Testis (tissue), 3 donors: ENCODE data around the gene CNTN4. TPM values are rescaled to one million over a fixed set of nuclear protein-coding genes. Genes with fewer than 3 reads are reported as not detected.

Experiments
- DNase-seq: peaks from one replicate; pipeline ENCODE4 v3.0.0-alpha.2; 2019
- H3K27ac ChIP-seq, 2 donors: fragments of 200-600 bp; sonication (generic); one replicate each; pipeline ENCODE4 v1.5.1; 2019
- H3K27me3 ChIP-seq: fragments of 200-600 bp; sonication (generic); one replicate; pipeline ENCODE4 v1.5.1; 2019
- H3K36me3 ChIP-seq: fragments of 200-600 bp; sonication (generic); one replicate; pipeline ENCODE4 v1.5.1; 2017; ENCODE audit warnings: low read depth; ENCODE audit errors: missing control alignments
- H3K4me1 ChIP-seq: fragments of 200-600 bp; sonication (generic); one replicate; pipeline ENCODE4 v1.5.1; 2019
- H3K4me3 ChIP-seq, 2 donors: fragments of 200-600 bp; sonication (generic); one replicate each; pipeline ENCODE4 v1.5.1; 2017 to 2019
- H3K9me3 ChIP-seq: fragments of 200-600 bp; sonication (generic); one replicate; pipeline ENCODE4 v1.5.1; 2017
- POLR2A ChIP-seq: fragments of 450-650 bp; IDR thresholded peaks from one replicate; pipeline ENCODE4 v1.6.1; 2017; ENCODE audit warnings: antibody characterized with exemption, mild to moderate bottlenecking, moderate library complexity
- WGBS, 2 donors: methylation state at CpG; one replicate each; pipeline ENCODE4 v1.1.5; 2018; 5-methylcytosine and 5-hydroxymethylcytosine counted together
- intact Hi-C: fragments of 100-400 bp; cut with DNase I; formaldehyde crosslinking; loops from one replicate; pipeline ENCODE4 v1.15.1; 2023; ENCODE audit warnings: low total_unique reads
- polyA plus RNA-seq: library from polyadenylated mRNA; stranded (reverse); fragments of 350-450 nt; fragmentation: Illumina TruSeq; extraction: RNeasy Lipid Tissue Mini Kit (QIAGEN cat#74804); gene quantifications from one replicate; pipeline ENCODE4 v1.2.3, GENCODE V29; 2014; ENCODE audit warnings: low read depth, low replicate concordance; ENCODE audit not compliant: insufficient read depth
- total RNA-seq, 2 donors: library from RNA; depleted of rRNA; stranded (reverse); fragments of >200 nt; gene quantifications; one replicate each; pipeline ENCODE4 v1.2.3, GENCODE V29; 2016
- TF ChIP-seq, protein P1 (sequence below), 3 experiments: fragments of 450-650 bp in 2 of 3; fragments of 200-600 bp in 1 of 3; sonication (generic) in 1 of 3; IDR thresholded peaks; one replicate each; pipeline ENCODE4 v1.5.1; 2016 to 2019; ENCODE audit warnings: antibody characterized with exemption in 3 of 3, mild to moderate bottlenecking in 2 of 3, moderate library complexity in 1 of 3

The CNTN4 gene
- total and polyA plus RNA-seq, 3 donors from 2014 or later, result 10.4 to 37.7 (median 19.6) TPM

DNA sequence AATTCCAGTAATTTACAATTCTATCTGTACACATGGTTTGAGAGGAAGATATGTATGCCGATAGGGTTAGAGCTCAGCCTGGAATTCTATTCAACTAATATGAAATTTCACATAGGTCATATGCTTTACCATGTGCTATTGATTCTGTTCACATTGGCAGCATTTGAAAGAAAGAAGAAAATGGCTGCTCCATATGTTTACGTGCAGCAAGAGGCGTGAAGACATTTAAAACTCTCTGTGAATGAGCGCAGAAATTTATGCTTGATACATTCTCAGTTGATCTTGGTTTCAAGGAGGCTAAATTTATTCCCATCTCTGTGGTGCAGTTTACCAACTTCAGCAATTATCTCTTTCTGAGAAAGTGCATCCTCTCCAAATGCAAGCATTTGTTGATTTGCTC is 478.9 kb downstream of the CNTN4 start:
- H3K27me3 ChIP-seq, result no peaks in the 10 kb centered on the region
- no peak for TF ChIP-seq POLR2A
- TF ChIP-seq, protein P1, sequence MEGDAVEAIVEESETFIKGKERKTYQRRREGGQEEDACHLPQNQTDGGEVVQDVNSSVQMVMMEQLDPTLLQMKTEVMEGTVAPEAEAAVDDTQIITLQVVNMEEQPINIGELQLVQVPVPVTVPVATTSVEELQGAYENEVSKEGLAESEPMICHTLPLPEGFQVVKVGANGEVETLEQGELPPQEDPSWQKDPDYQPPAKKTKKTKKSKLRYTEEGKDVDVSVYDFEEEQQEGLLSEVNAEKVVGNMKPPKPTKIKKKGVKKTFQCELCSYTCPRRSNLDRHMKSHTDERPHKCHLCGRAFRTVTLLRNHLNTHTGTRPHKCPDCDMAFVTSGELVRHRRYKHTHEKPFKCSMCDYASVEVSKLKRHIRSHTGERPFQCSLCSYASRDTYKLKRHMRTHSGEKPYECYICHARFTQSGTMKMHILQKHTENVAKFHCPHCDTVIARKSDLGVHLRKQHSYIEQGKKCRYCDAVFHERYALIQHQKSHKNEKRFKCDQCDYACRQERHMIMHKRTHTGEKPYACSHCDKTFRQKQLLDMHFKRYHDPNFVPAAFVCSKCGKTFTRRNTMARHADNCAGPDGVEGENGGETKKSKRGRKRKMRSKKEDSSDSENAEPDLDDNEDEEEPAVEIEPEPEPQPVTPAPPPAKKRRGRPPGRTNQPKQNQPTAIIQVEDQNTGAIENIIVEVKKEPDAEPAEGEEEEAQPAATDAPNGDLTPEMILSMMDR (IDR thresholded peaks at IDR 0.05), result no peak
- H3K9me3 ChIP-seq, result no peaks in the 10 kb centered on the region
- H3K4me1 ChIP-seq, result no peaks in the 10 kb centered on the region
- H3K27ac ChIP-seq, result no peak overlapping the region
- intact Hi-C loops, result no loop called here
- WGBS, 2 donors, result 90% methylated on average over 4 of the region's 4 CpGs
- H3K4me3 ChIP-seq, result no peak overlapping the region
- no peaks in the 10 kb centered on the region for H3K36me3 ChIP-seq
- DNase-seq, result no peak

DNA sequence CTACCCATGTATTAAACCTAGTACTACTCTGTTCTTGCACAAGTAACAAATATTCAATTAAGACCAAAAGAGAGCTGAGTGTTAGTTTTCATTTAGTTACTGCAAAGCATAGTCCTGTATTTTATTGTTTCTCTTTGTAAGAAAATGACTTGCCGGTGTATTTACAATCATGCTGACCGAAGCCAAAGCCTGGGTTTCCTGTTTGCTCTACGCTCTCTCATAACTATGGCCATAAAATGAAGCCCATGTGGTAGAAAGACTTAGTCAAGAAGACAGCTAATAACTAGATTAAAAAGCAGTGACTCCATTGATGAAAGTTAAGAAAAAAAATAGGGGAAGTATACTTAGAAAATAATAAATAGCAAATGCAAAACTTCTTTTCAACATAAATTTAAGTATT is 479.9 kb downstream of the CNTN4 start:
- no peak overlapping the region for H3K27ac ChIP-seq
- intact Hi-C loops, result no loop called here
- no peaks in the 10 kb centered on the region for H3K27me3 ChIP-seq
- WGBS, 2 donors, result 56 to 61% methylated on average over 3 of the region's 3 CpGs
- no peaks in the 10 kb centered on the region for H3K36me3 ChIP-seq
- no peak for TF ChIP-seq POLR2A
- TF ChIP-seq, protein P1 (IDR thresholded peaks at IDR 0.05), result no peak
- H3K4me1 ChIP-seq, result no peaks in the 10 kb centered on the region
- DNase-seq, result no peak
- H3K9me3 ChIP-seq, result no peaks in the 10 kb centered on the region
- no peak overlapping the region for H3K4me3 ChIP-seq

DNA sequence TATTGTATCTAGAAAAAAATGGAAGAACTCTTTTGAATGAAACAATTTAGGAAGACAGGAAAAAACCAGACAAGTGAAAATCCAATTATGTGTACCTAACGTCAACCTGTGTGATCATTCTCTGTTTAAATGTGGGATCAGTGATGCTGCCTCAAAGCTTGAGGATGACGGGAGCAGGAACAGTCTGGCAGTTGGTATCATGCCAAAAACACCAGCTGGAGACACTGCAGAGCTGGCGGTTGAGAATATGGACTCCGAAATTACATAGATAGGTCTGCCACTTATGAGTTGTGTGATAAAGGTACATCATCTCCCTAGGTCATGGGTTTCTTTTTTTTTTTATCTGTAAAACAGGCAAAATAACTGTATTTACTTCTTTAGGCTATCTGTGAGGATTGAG is 480.5 kb downstream of the CNTN4 start:
- H3K27ac ChIP-seq, result no peak overlapping the region
- H3K36me3 ChIP-seq, result no peaks in the 10 kb centered on the region
- no peaks in the 10 kb centered on the region for H3K27me3 ChIP-seq
- no peaks in the 10 kb centered on the region for H3K4me1 ChIP-seq
- intact Hi-C loops, result no loop called here
- no peak overlapping the region for H3K4me3 ChIP-seq
- no peaks in the 10 kb centered on the region for H3K9me3 ChIP-seq
- no peak for DNase-seq
- WGBS, 2 donors, result 54 to 65% methylated on average over 4 of the region's 4 CpGs
- TF ChIP-seq, protein P1 (IDR thresholded peaks at IDR 0.05), result no peak
- no peak for TF ChIP-seq POLR2A

DNA sequence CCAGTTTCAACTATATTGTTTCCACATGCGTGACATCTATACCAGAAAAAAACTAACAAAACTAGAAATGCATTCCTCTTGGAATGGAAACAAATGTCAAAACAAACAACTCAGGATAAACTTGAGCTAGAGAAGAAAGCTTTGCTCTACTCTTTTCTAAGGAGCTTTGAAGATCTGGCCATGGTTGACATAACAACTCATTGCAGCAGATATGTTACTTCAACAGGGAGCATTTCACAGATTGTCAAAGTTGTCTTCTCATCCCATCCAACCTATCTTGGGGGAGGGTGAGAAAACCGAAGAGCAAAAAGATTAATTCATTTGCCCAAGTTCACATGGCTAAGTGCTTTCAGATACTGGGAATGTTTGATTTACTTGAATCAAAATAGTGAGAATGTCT is 484.4 kb downstream of the CNTN4 start:
- 75 to 81% methylated on average over 2 of the region's 2 CpGs for WGBS, 2 donors
- Histone ChIP-seq H3K9me3 (no peaks in the 10 kb centered on the region), H3K27me3 (no peaks in the 10 kb centered on the region), H3K36me3 (no peaks in the 10 kb centered on the region), H3K4me3 (no peak overlapping the region), H3K27ac (no peak overlapping the region), H3K4me1 (no peaks in the 10 kb centered on the region)
- intact Hi-C loops, result no loop called here
- DNase-seq, result no peak
- TF ChIP-seq, protein P1 (IDR thresholded peaks at IDR 0.05), result no peak
- TF ChIP-seq POLR2A, result no peak

DNA sequence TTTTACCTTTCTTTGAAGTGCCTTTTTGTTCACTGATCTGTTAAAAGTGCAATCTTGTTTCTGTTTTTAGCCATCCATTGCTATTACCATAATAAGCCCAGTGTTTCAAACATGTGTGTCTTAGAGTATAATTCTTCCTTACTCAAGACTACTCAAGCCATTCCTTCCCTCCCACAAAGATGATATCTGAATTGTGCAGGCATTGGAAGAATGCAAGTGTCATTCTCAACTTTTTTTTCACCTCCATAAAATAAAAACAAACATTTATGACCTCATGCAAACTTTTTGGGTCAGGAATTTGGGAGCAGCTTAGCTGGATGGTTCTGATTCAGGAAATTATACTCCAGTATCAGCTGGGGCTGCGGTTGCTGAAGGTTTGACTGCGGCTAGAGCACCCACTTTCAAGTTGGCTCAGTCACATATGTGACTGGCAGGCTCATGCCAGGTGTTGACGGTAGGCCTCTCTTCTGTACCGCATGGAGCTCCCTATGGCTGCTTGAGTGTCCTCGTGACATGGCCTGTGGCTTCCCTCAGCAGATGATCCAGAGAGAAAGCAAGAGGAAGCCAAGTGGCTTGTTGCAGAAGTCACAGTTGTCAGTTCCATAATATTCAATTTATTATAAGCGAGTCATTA is 490.8 kb downstream of the CNTN4 start:
- 97 to 100% methylated on average over 5 to 6 of the region's 6 CpGs for WGBS, 2 donors
- no peak overlapping the region for H3K27ac ChIP-seq

More for the DNA sequence above, 490.8 kb downstream of the CNTN4 start:
- Histone ChIP-seq H3K9me3 (no peaks in the 10 kb centered on the region), H3K36me3 (no peaks in the 10 kb centered on the region), H3K4me3 (no peak overlapping the region), H3K27me3 (no peaks in the 10 kb centered on the region), H3K4me1 (no peaks in the 10 kb centered on the region)
- intact Hi-C loops, result no loop called here
- DNase-seq, result no peak
- no peak for TF ChIP-seq POLR2A
- TF ChIP-seq, protein P1 (IDR thresholded peaks at IDR 0.05), result no peak
